Endodermal cell (in vitro differentiated cells): Measurements from ENCODE around the gene CPAMD8. TPM values are rescaled to one million over a fixed set of nuclear protein-coding genes. Genes with fewer than 3 reads are reported as not detected.

Experiments used
- DNase-seq: peaks from one replicate; pipeline ENCODE4 v3.0.0-alpha.2; 2017
- H3K27ac ChIP-seq: 2 replicates; pipeline ENCODE4 v1.5.1; 2013; ENCODE audit warnings: mild to moderate bottlenecking, low read depth, low read length, moderate library complexity
- H3K27me3 ChIP-seq: 2 replicates; pipeline ENCODE4 v1.6.1; 2013; ENCODE audit warnings: mild to moderate bottlenecking, low read length, moderate library complexity; ENCODE audit not compliant: insufficient read depth, control insufficient read depth, poor library complexity, severe bottlenecking
- H3K36me3 ChIP-seq: 2 replicates; pipeline ENCODE4 v1.7.0; 2013; ENCODE audit warnings: mild to moderate bottlenecking, low read length, moderate library complexity; ENCODE audit not compliant: control insufficient read depth, insufficient read depth
- H3K4me1 ChIP-seq: one replicate; pipeline ENCODE4 v1.7.0; 2013; ENCODE audit warnings: low read length; ENCODE audit not compliant: control insufficient read depth, insufficient read depth
- H3K4me3 ChIP-seq: 2 replicates; pipeline ENCODE4 v1.5.1; 2013; ENCODE audit warnings: mild to moderate bottlenecking, low read length, moderate library complexity
- H3K9ac ChIP-seq: 2 replicates; pipeline ENCODE4 v1.6.1; 2013; ENCODE audit warnings: mild to moderate bottlenecking, low read length, moderate library complexity; ENCODE audit not compliant: poor library complexity, severe bottlenecking; ENCODE audit errors: extremely low read depth
- H3K9me3 ChIP-seq: 2 replicates; pipeline ENCODE4 v1.6.1; 2013; ENCODE audit warnings: mild to moderate bottlenecking, low read length, moderate library complexity; ENCODE audit not compliant: control insufficient read depth
- H3K27ac Mint-ChIP-seq: 2 replicates; pipeline ENCODE4 v1.8.0; 2020; ENCODE audit warnings: mixed read lengths
- H3K27me3 Mint-ChIP-seq: 2 replicates; pipeline ENCODE4 v1.8.0; 2021; ENCODE audit warnings: mild to moderate bottlenecking, mixed read lengths; ENCODE audit not compliant: insufficient read depth
- H3K36me3 Mint-ChIP-seq: 2 replicates; pipeline ENCODE4 v1.8.0; 2020; ENCODE audit warnings: low read depth, mixed read lengths
- H3K4me1 Mint-ChIP-seq: 2 replicates; pipeline ENCODE4 v1.8.0; 2020; ENCODE audit warnings: mixed read lengths
- H3K4me3 Mint-ChIP-seq: 2 replicates; pipeline ENCODE4 v1.8.0; 2020; ENCODE audit warnings: mild to moderate bottlenecking, moderate library complexity, mixed read lengths
- H3K9me3 Mint-ChIP-seq: 2 replicates; pipeline ENCODE4 v1.8.0; 2020; ENCODE audit warnings: mild to moderate bottlenecking, mixed read lengths
- CTCF ChIP-seq: fragments of 200-600 bp; sonication (generic); conservative IDR thresholded peaks from 2 replicates; pipeline ENCODE4 v1.5.0; 2021; ENCODE audit warnings: antibody characterized with exemption, mild to moderate bottlenecking
- WGBS, 2 experiments: methylation state at CpG; one replicate each; pipeline versions ENCODE4 v1.1.5 to v1.1.7; 2013; ENCODE audit warnings: missing lambda C conversion rate in 2 of 2, mixed read lengths in 1 of 2; ENCODE audit not compliant: insufficient coverage in 1 of 2, insufficient read length in 1 of 2; 5-methylcytosine and 5-hydroxymethylcytosine counted together
- total RNA-seq, 2 donors: library from RNA; stranded (reverse); fragmentation: NEBNext Ultra II Directional in 1 of 2; extraction: Animal tissue kit (Norgen Biotek cat#: 25700) in 1 of 2; gene quantifications; 2 replicates in 1 of 2; 3 replicates in 1 of 2; pipeline ENCODE4 v1.2.1, GENCODE V29; 2021

CPAMD8 gene
- total RNA-seq, 2 donors from 2014 or later: 19.7 to 22.9 TPM

GRCh38 chr19:16902545-16902944 is 124.1 kb downstream of the CPAMD8 start:
- Histone ChIP-seq H3K9me3 (no peaks in the 10 kb centered on the region), H3K27me3 (peaks cover 15% of the 10 kb centered on the region), H3K27ac (no peak overlapping the region), H3K9ac (no peak overlapping the region), H3K36me3 (no peaks in the 10 kb centered on the region), H3K4me3 (no peak overlapping the region), H3K4me1 (no peaks in the 10 kb centered on the region)
- Mint-ChIP-seq H3K4me3 (no peak overlapping the region), H3K4me1 (no peaks in the 10 kb centered on the region), H3K36me3 (no peaks in the 10 kb centered on the region), H3K27ac (no peak overlapping the region), H3K27me3 (peaks cover 19% of the 10 kb centered on the region), H3K9me3 (no peaks in the 10 kb centered on the region)
- DNase-seq: no peak
- TF ChIP-seq CTCF: no peak
- 88 to 92% methylated on average over 7 to 12 of the region's 12 CpGs for WGBS, 2 experiments

- TF ChIP-seq CTCF: no peak
- H3K4me3 Mint-ChIP-seq: no peak overlapping the region
- DNase-seq: no peak
Measured at GRCh38 chr19:16901491-16902175, 125.0 kb downstream of the CPAMD8 start.

GRCh38 chr19:16899566-16900075 is 127.0 kb downstream of the CPAMD8 start:
- Histone ChIP-seq H3K4me3 (no peak overlapping the region), H3K4me1 (no peaks in the 10 kb centered on the region), H3K36me3 (no peaks in the 10 kb centered on the region), H3K9ac (no peak overlapping the region), H3K9me3 (no peaks in the 10 kb centered on the region), H3K27ac (no peak overlapping the region), H3K27me3 (peaks cover 31% of the 10 kb centered on the region)
- WGBS, 2 experiments: 35 to 37% methylated on average over 4 to 7 of the region's 7 CpGs
- peak; percentile 82 for TF ChIP-seq CTCF
- no peak overlapping the region for H3K4me3 Mint-ChIP-seq
- no peaks in the 10 kb centered on the region for H3K4me1 Mint-ChIP-seq
- peak; percentile 87 for DNase-seq
- H3K9me3 Mint-ChIP-seq: no peaks in the 10 kb centered on the region
- H3K36me3 Mint-ChIP-seq: no peaks in the 10 kb centered on the region
- H3K27ac Mint-ChIP-seq: no peak overlapping the region
- peaks cover 24% of the 10 kb centered on the region for H3K27me3 Mint-ChIP-seq

More at GRCh38 chr19:16901491-16902175, 125.0 kb downstream of the CPAMD8 start:
- no peaks in the 10 kb centered on the region for H3K9me3 Mint-ChIP-seq
- Histone ChIP-seq H3K27ac (no peak overlapping the region), H3K4me1 (no peaks in the 10 kb centered on the region), H3K27me3 (peaks cover 17% of the 10 kb centered on the region), H3K9me3 (no peaks in the 10 kb centered on the region), H3K9ac (no peak overlapping the region), H3K4me3 (no peak overlapping the region), H3K36me3 (no peaks in the 10 kb centered on the region)
- peaks cover 19% of the 10 kb centered on the region for H3K27me3 Mint-ChIP-seq
- WGBS, 2 experiments: 90 to 92% methylated on average over 13 to 19 of the region's 19 CpGs
- no peaks in the 10 kb centered on the region for H3K4me1 Mint-ChIP-seq
- no peaks in the 10 kb centered on the region for H3K36me3 Mint-ChIP-seq
- H3K27ac Mint-ChIP-seq: no peak overlapping the region
